HepG2 (cell line): ENCODE data around the gene SKI. TPM values are rescaled to one million over a fixed set of nuclear protein-coding genes. Genes with fewer than 3 reads are reported as not detected.

Source experiments
- ATAC-seq: fragments of 200-7000 bp; cut with Tn5 transposase; 3 replicates; pipeline ENCODE4 v1.9.1; 2020; ENCODE audit warnings: mild to moderate bottlenecking, moderate library complexity
- BruUV-seq: library from RNA; stranded (reverse); fragments of 400-500 nt; replicated peaks from 2 replicates; lab custom pipeline; 2021; lab: Mats Ljungman, UMichigan
- CTCF ChIA-PET: fragments of 300-600 bp; formaldehyde crosslinking; extraction: SDS; loops from one replicate; lab custom pipeline; 2021; ENCODE audit warnings: low total read pairs, inconsistent platforms, low intra/inter-chr PET ratio; lab: Yijun Ruan, JAX
- POLR2A ChIA-PET: fragments of 350-600 bp; sonication (Branson Sonifier 250); formaldehyde crosslinking; loops from one replicate; lab custom pipeline; 2020; ENCODE audit warnings: antibody characterized with exemption, inconsistent platforms; lab: Yijun Ruan, JAX
- DNase-seq: peaks from one replicate; pipeline ENCODE4 v3.0.0-alpha.2; 2015; ENCODE audit warnings: low spot score
- FAIRE-seq: peaks from 3 replicates; lab custom pipeline; 2011; peaks lifted over from hg19 to GRCh38; lab: Jason Lieb, UNC
- H2AFZ ChIP-seq: one replicate; pipeline ENCODE4 v1.6.1; 2011; ENCODE audit warnings: low read length, inconsistent platforms
- H3K27ac ChIP-seq: fragments of 300-600 bp; 3 replicates; pipeline ENCODE4 v1.8.0; 2011; ENCODE audit warnings: mixed run types, mild to moderate bottlenecking, mixed read lengths, low read length, inconsistent platforms; ENCODE audit not compliant: insufficient read depth; ENCODE audit errors: extremely low read length
- H3K27me3 ChIP-seq, 2 experiments: fragments of 200-600 bp in 1 of 2; 2 replicates in 1 of 2; 3 replicates in 1 of 2; pipeline versions ENCODE4 v1.6.0 to v1.8.0; 2011; ENCODE audit warnings: low read length in 2 of 2, mild to moderate bottlenecking in 2 of 2, moderate library complexity in 2 of 2, inconsistent platforms in 1 of 2; ENCODE audit not compliant: insufficient read depth in 2 of 2, control insufficient read depth in 1 of 2
- H3K36me3 ChIP-seq, 2 experiments: fragments of 200-600 bp in 1 of 2; replicated peaks in 1 of 2; 2 replicates in 1 of 2; 3 replicates in 1 of 2; pipeline versions ENCODE4 v1.5.1 to v1.8.0; 2011; ENCODE audit warnings: low read length in 2 of 2, inconsistent platforms in 1 of 2; ENCODE audit not compliant: insufficient read depth in 2 of 2, control insufficient read depth in 1 of 2
- H3K4me1 ChIP-seq: 2 replicates; pipeline ENCODE4 v1.5.1; 2012; ENCODE audit warnings: low read length, inconsistent platforms; ENCODE audit not compliant: insufficient read depth
- H3K4me2 ChIP-seq: 2 replicates; pipeline ENCODE4 v1.6.0; 2011; ENCODE audit warnings: low read depth, low read length, inconsistent platforms
- H3K4me3 ChIP-seq, 3 experiments: fragments of 200-600 bp in 1 of 3; sonication (generic), shearing (Covaris generic) in 1 of 3; replicated peaks in 1 of 3; 2 replicates each; pipeline ENCODE4 v1.5.1; 2011 to 2016; ENCODE audit warnings: low read length in 3 of 3, inconsistent platforms in 2 of 3, low read depth in 2 of 3, mild to moderate bottlenecking in 2 of 3, control low read depth in 1 of 3, mixed read lengths in 1 of 3; ENCODE audit not compliant: insufficient read depth in 1 of 3
- H3K79me2 ChIP-seq: one replicate; pipeline ENCODE4 v1.6.1; 2011; ENCODE audit warnings: low read length, inconsistent platforms; ENCODE audit not compliant: insufficient read depth
- H3K9ac ChIP-seq: 2 replicates; pipeline ENCODE4 v1.6.0; 2011; ENCODE audit warnings: mild to moderate bottlenecking, low read depth, low read length, inconsistent platforms; ENCODE audit not compliant: insufficient read depth
- H3K9me3 ChIP-seq: 2 replicates; pipeline ENCODE4 v1.5.1; 2012; ENCODE audit warnings: mild to moderate bottlenecking, low read length
- H4K20me1 ChIP-seq: 2 replicates; pipeline ENCODE4 v1.6.0; 2011; ENCODE audit warnings: inconsistent platforms, mild to moderate bottlenecking, low read length, moderate library complexity; ENCODE audit not compliant: insufficient read depth
- DNMT3B ChIP-seq: conservative IDR thresholded peaks from 2 replicates; pipeline ENCODE4 v1.6.1; 2016; ENCODE audit warnings: missing biosample characterization, control low read depth
- FIP1L1 ChIP-seq: fragments of 200-400 bp; formaldehyde crosslinking; IDR thresholded peaks from 2 replicates; pipeline ENCODE4 v1.6.1; 2018; ENCODE audit warnings: low read depth, mild to moderate bottlenecking, low read length, moderate library complexity, borderline replicate concordance; ENCODE audit not compliant: insufficient read depth
- KDM4B ChIP-seq: sonication (generic); formaldehyde crosslinking; IDR thresholded peaks from 2 replicates; pipeline ENCODE4 v1.4.0; 2020; ENCODE audit warnings: missing genetic modification reagents
- NFKB2 ChIP-seq: sonication (generic); formaldehyde crosslinking; IDR thresholded peaks from 2 replicates; pipeline ENCODE4 v1.4.0; 2020; ENCODE audit warnings: missing genetic modification reagents, borderline replicate concordance
- TARDBP ChIP-seq: sonication (generic); formaldehyde crosslinking; IDR thresholded peaks from 2 replicates; pipeline ENCODE4 v1.8.0; 2022; ENCODE audit warnings: mild to moderate bottlenecking, missing genetic modification reagents
- TOE1 ChIP-seq: sonication (generic); formaldehyde crosslinking; IDR thresholded peaks from 2 replicates; pipeline ENCODE4 v1.4.0; 2020; ENCODE audit warnings: mild to moderate bottlenecking, missing genetic modification reagents
- ZFP37 ChIP-seq: sonication (generic); formaldehyde crosslinking; IDR thresholded peaks from 2 replicates; pipeline ENCODE4 v1.4.0; 2020; ENCODE audit warnings: missing genetic modification reagents, borderline replicate concordance
- ZNF724P ChIP-seq: sonication (generic); formaldehyde crosslinking; IDR thresholded peaks from 2 replicates; pipeline ENCODE4 v1.8.0; 2022; ENCODE audit warnings: missing genetic modification reagents, borderline replicate concordance
- WGBS: methylation state at CpG from one replicate; pipeline ENCODE4 v1.1.6; 2017; ENCODE audit warnings: low lambda C conversion rate; 5-methylcytosine and 5-hydroxymethylcytosine counted together
- in situ Hi-C: cut with HindIII; loops from 2 replicates; pipeline ENCODE4 v1.10.0; 2017; ENCODE audit warnings: low pct_unique_long_range_greater_than_20kb; ENCODE audit not compliant: extremely low pct_ligation_motif_present
- intact Hi-C: fragments of 100-400 bp; cut with micrococcal nuclease; formaldehyde crosslinking; loops from one replicate; pipeline ENCODE4 v1.10.0; 2022; ENCODE audit not compliant: unreplicated experiment
- polyA plus RNA-seq, 8 experiments: library from polyadenylated mRNA; depleted of rRNA in 3 of 8; stranded (reverse) in 7 of 8; unstranded in 1 of 8; fragments of >200 nt; fragmentation: Illumina TruSeq in 4 of 8; extraction: Trizol in 4 of 8; gene quantifications; 2 replicates each; pipeline versions ENCODE4 v1.2.1 to v1.2.3, GENCODE V29; 2011 to 2016; ENCODE audit warnings: low read depth in 4 of 8, missing spikeins in 1 of 8, mixed read lengths in 1 of 8; ENCODE audit not compliant: insufficient read depth in 1 of 8
- total RNA-seq, 5 experiments: library from RNA; depleted of rRNA; stranded (reverse); fragments of >200 nt; fragmentation: Illumina TruSeq; extraction: Trizol; gene quantifications; 2 replicates each; pipeline ENCODE4 v1.2.3, GENCODE V29; 2016; ENCODE audit warnings: low read depth in 1 of 5
- TF ChIP-seq, protein P1 (sequence below): sonication (generic); formaldehyde crosslinking; IDR thresholded peaks from 2 replicates; pipeline ENCODE4 v1.5.0; 2020; ENCODE audit warnings: mild to moderate bottlenecking, missing genetic modification reagents, borderline replicate concordance
- TF ChIP-seq, protein P2 (sequence below): IDR thresholded peaks from 2 replicates; pipeline ENCODE4 v1.6.1; 2016; ENCODE audit warnings: low read depth, control low read depth
- TF ChIP-seq, protein P3 (sequence below): sonication (generic); formaldehyde crosslinking; IDR thresholded peaks from 2 replicates; pipeline ENCODE4 v1.4.0; 2020; ENCODE audit warnings: missing genetic modification reagents

The SKI gene
- total and polyA plus RNA-seq, 2 of the 13 experiments (the other 11 are each of a cell fraction or from before 2014, with no cell fraction given): 4.7 to 6.9 TPM

DNA sequence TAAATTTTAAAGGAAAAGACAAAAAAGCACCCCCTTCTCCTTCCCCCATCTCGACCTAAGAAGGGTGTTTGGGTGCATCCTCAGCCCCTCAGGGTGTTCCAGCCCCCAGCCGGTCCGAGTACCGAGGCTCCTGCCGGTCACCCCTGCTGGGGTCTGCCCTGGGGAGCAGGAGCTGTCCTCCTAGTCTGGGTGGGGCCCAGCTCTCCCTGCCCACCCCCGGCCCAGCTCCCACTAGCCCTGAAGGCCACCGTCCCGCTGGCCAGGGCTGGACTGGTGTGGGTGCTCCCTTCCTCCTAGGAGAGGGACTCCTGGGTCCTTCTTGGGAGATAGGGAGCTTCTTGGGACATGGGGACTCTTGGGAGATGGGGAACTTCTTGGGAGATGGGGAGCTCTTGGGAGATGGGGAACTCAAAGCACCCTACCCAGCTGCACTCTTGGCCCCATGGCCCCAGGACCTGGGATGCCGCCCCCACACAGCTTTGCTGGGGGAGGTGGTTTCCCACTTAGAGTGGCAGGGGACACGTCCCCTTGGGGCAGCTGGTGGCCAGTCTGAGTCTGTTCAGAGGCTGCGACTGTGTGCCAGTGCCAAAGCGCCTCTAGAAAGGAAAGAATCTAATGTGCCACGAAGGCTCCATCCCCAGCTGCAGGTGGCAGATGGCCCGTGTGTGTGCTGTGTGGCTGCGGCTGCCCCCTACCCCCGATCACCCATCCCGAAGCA, 118.7 kb downstream of the SKI start:
- no peak for FAIRE-seq
- Histone ChIP-seq H3K27ac (no peak overlapping the region), H3K4me1 (peaks cover 7% of the 10 kb centered on the region; the same call in 1 of the 2 replicates), H3K4me3 (no peak overlapping the region), H3K4me2 (no peak overlapping the region), H2AFZ (no peak overlapping the region), H3K27me3 (peaks cover 15 to 66% of the 10 kb centered on the region in 2 experiments), H3K9ac (no peak overlapping the region), H3K36me3 (no peaks in the 10 kb centered on the region), H3K79me2 (no peaks in the 10 kb centered on the region), H4K20me1 (no peaks in the 10 kb centered on the region), H3K9me3 (no peaks in the 10 kb centered on the region)
- DNase-seq: no peak
- BruUV-seq: no TSS peak
- POLR2A ChIA-PET: no interaction called here
- intact Hi-C loops (no loop called here), in situ Hi-C loops (no loop called here)
- no peak for ATAC-seq
- CTCF ChIA-PET: no interaction called here
- WGBS: 40% methylated on average over 11 of the region's 17 CpGs
- TF ChIP-seq, protein P1, sequence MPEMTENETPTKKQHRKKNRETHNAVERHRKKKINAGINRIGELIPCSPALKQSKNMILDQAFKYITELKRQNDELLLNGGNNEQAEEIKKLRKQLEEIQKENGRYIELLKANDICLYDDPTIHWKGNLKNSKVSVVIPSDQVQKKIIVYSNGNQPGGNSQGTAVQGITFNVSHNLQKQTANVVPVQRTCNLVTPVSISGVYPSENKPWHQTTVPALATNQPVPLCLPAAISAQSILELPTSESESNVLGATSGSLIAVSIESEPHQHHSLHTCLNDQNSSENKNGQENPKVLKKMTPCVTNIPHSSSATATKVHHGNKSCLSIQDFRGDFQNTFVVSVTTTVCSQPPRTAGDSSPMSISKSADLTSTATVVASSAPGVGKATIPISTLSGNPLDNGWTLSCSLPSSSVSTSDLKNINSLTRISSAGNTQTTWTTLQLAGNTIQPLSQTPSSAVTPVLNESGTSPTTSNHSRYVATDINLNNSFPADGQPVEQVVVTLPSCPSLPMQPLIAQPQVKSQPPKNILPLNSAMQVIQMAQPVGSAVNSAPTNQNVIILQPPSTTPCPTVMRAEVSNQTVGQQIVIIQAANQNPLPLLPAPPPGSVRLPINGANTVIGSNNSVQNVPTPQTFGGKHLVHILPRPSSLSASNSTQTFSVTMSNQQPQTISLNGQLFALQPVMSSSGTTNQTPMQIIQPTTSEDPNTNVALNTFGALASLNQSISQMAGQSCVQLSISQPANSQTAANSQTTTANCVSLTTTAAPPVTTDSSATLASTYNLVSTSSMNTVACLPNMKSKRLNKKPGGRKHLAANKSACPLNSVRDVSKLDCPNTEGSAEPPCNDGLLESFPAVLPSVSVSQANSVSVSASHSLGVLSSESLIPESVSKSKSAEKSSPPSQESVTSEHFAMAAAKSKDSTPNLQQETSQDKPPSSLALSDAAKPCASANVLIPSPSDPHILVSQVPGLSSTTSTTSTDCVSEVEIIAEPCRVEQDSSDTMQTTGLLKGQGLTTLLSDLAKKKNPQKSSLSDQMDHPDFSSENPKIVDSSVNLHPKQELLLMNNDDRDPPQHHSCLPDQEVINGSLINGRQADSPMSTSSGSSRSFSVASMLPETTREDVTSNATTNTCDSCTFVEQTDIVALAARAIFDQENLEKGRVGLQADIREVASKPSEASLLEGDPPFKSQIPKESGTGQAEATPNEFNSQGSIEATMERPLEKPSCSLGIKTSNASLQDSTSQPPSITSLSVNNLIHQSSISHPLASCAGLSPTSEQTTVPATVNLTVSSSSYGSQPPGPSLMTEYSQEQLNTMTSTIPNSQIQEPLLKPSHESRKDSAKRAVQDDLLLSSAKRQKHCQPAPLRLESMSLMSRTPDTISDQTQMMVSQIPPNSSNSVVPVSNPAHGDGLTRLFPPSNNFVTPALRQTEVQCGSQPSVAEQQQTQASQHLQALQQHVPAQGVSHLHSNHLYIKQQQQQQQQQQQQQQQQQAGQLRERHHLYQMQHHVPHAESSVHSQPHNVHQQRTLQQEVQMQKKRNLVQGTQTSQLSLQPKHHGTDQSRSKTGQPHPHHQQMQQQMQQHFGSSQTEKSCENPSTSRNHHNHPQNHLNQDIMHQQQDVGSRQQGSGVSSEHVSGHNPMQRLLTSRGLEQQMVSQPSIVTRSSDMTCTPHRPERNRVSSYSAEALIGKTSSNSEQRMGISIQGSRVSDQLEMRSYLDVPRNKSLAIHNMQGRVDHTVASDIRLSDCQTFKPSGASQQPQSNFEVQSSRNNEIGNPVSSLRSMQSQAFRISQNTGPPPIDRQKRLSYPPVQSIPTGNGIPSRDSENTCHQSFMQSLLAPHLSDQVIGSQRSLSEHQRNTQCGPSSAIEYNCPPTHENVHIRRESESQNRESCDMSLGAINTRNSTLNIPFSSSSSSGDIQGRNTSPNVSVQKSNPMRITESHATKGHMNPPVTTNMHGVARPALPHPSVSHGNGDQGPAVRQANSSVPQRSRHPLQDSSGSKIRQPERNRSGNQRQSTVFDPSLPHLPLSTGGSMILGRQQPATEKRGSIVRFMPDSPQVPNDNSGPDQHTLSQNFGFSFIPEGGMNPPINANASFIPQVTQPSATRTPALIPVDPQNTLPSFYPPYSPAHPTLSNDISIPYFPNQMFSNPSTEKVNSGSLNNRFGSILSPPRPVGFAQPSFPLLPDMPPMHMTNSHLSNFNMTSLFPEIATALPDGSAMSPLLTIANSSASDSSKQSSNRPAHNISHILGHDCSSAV (CRISPR knock-in tag): no peak
- TF ChIP-seq, protein P2, sequence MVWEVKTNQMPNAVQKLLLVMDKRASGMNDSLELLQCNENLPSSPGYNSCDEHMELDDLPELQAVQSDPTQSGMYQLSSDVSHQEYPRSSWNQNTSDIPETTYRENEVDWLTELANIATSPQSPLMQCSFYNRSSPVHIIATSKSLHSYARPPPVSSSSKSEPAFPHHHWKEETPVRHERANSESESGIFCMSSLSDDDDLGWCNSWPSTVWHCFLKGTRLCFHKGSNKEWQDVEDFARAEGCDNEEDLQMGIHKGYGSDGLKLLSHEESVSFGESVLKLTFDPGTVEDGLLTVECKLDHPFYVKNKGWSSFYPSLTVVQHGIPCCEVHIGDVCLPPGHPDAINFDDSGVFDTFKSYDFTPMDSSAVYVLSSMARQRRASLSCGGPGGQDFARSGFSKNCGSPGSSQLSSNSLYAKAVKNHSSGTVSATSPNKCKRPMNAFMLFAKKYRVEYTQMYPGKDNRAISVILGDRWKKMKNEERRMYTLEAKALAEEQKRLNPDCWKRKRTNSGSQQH (CRISPR knock-in tag): no peak
- TF ChIP-seq TARDBP (CRISPR knock-in tag) (no peak), ZFP37 (CRISPR knock-in tag) (no peak), ZNF724P (CRISPR knock-in tag) (no peak), FIP1L1 (no peak), KDM4B (CRISPR knock-in tag) (no peak), DNMT3B (CRISPR knock-in tag) (no peak), TOE1 (no peak), NFKB2 (CRISPR knock-in tag) (no peak)
- TF ChIP-seq, protein P3, sequence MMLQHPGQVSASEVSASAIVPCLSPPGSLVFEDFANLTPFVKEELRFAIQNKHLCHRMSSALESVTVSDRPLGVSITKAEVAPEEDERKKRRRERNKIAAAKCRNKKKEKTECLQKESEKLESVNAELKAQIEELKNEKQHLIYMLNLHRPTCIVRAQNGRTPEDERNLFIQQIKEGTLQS (CRISPR knock-in tag): no peak
